ENCODE measurements around the gene DENND4A.

Gene DENND4A

DNA sequence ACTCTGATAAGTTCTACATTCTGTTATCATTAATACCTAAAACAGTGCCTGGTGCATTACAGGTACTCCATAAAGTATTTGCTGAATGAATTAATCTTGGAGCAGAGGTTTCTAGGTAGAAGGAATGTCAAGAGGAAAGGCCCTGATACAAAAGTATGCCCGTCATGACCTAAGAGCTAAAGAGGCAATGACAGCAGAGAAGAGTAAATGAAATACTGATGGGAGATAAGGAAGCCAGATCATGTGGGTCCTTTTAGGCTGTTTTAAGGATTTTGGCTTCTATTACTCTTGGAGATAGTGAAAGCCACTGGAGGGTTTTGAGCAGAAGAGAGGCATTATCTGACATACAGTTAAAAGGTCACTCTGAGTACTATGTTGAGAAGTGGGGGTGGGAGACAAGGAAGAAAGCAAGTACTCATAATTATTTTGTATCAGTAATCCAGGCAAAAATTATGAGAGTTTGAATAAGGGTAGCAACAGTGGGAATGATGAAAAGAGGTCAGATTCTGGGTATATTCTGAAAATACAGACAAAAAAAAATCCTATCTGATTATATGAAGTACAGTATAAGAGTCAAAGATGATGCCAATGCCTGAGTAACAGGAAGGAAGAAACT, 48.3 kb downstream of the DENND4A start:
- no peak for TF ChIP-seq FOXP2 (optimal IDR thresholded peaks at IDR 0.05; ENCODE audit: borderline replicate concordance, extremely low read depth, extremely low read length, insufficient read depth)
- no peak for TF ChIP-seq SIN3A (IDR thresholded peaks at IDR 0.05; ENCODE audit: borderline replicate concordance, insufficient read depth, low read length)
- no peak for TF ChIP-seq TAF1 (IDR thresholded peaks at IDR 0.05; ENCODE audit: borderline replicate concordance, insufficient read depth, low read length)
- TF ChIP-seq, protein P1, sequence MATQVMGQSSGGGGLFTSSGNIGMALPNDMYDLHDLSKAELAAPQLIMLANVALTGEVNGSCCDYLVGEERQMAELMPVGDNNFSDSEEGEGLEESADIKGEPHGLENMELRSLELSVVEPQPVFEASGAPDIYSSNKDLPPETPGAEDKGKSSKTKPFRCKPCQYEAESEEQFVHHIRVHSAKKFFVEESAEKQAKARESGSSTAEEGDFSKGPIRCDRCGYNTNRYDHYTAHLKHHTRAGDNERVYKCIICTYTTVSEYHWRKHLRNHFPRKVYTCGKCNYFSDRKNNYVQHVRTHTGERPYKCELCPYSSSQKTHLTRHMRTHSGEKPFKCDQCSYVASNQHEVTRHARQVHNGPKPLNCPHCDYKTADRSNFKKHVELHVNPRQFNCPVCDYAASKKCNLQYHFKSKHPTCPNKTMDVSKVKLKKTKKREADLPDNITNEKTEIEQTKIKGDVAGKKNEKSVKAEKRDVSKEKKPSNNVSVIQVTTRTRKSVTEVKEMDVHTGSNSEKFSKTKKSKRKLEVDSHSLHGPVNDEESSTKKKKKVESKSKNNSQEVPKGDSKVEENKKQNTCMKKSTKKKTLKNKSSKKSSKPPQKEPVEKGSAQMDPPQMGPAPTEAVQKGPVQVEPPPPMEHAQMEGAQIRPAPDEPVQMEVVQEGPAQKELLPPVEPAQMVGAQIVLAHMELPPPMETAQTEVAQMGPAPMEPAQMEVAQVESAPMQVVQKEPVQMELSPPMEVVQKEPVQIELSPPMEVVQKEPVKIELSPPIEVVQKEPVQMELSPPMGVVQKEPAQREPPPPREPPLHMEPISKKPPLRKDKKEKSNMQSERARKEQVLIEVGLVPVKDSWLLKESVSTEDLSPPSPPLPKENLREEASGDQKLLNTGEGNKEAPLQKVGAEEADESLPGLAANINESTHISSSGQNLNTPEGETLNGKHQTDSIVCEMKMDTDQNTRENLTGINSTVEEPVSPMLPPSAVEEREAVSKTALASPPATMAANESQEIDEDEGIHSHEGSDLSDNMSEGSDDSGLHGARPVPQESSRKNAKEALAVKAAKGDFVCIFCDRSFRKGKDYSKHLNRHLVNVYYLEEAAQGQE (IDR thresholded peaks at IDR 0.05; ENCODE audit: insufficient read depth in 1 of 2, low read depth in 2 of 2, low read length in 2 of 2), result no peak
- no peak for TF ChIP-seq POLR2AphosphoS5 (IDR thresholded peaks at IDR 0.05; ENCODE audit: low read depth, low read length)

DNA sequence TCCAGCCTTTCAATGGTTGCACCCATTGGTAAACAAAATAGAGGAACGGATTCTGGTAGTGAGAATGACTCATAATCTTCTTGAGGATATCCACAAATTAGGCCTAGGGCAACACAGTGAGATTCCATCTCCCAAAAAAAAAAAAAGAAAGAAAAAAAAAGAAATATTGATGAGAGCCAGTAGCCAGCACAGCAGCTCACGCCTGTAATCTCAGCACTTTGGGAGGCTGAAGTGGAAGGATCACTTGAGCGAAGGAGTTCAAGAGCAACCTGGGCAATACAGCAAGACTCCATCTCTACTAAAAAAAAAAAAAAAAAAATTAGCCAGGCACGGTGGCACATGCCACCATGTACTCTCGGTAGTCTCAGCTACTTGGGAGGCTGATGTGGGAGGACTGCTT, 51.9 kb downstream of the DENND4A start:
- TF ChIP-seq, protein P1 (IDR thresholded peaks at IDR 0.05; ENCODE audit: insufficient read depth in 1 of 2, low read depth in 2 of 2, low read length in 2 of 2), result no peak

GRCh38 chr15:65738649-65739048, 53.4 kb downstream of the DENND4A start:
- TF ChIP-seq FOXP2 (optimal IDR thresholded peaks at IDR 0.05; ENCODE audit: borderline replicate concordance, extremely low read depth, extremely low read length, insufficient read depth), result no peak
- TF ChIP-seq POLR2AphosphoS5 (IDR thresholded peaks at IDR 0.05; ENCODE audit: low read depth, low read length), result no peak
- no peak for TF ChIP-seq TAF1 (IDR thresholded peaks at IDR 0.05; ENCODE audit: borderline replicate concordance, insufficient read depth, low read length)
- TF ChIP-seq, protein P1 (IDR thresholded peaks at IDR 0.05; ENCODE audit: insufficient read depth in 1 of 2, low read depth in 2 of 2, low read length in 2 of 2), result no peak
- no peak for TF ChIP-seq SIN3A (IDR thresholded peaks at IDR 0.05; ENCODE audit: borderline replicate concordance, insufficient read depth, low read length)

GRCh38 chr15:65732698-65733097, 59.4 kb downstream of the DENND4A start:
- TF ChIP-seq, protein P1 (IDR thresholded peaks at IDR 0.05; ENCODE audit: insufficient read depth in 1 of 2, low read depth in 2 of 2, low read length in 2 of 2), result no peak
- TF ChIP-seq TAF1 (IDR thresholded peaks at IDR 0.05; ENCODE audit: borderline replicate concordance, insufficient read depth, low read length), result no peak
- TF ChIP-seq FOXP2 (optimal IDR thresholded peaks at IDR 0.05; ENCODE audit: borderline replicate concordance, extremely low read depth, extremely low read length, insufficient read depth), result no peak
- no peak for TF ChIP-seq SIN3A (IDR thresholded peaks at IDR 0.05; ENCODE audit: borderline replicate concordance, insufficient read depth, low read length)
- TF ChIP-seq POLR2AphosphoS5 (IDR thresholded peaks at IDR 0.05; ENCODE audit: low read depth, low read length), result no peak

DNA sequence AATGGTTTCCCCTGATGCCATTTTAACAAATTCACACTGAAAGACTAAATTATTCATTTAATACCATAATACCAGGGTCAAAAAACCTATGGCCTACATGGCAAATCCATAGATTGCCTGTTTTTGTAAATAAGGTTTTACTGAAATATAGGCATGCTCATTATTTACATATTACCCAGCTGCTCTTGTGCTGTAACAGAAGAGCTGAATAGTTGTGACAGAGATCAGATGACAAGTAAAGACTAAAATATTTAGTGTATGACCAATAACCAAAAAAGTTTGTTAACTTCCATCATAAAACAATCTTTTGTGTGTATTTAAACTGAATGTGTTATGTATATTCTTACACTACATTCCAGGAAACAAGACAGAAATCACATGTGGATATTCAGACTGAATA, 60.2 kb downstream of the DENND4A start:
- no peak for TF ChIP-seq POLR2AphosphoS5 (IDR thresholded peaks at IDR 0.05; ENCODE audit: low read depth, low read length)

Measured in PFSK-1 (cell line).